Epidermal melanocyte (primary cell): ENCODE data around the gene KLHL14.

Experiments
- DNase-seq: peaks from one replicate; pipeline ENCODE4 v3.0.0; 2011; ENCODE audit warnings: low spot score; ENCODE audit not compliant: insufficient read length

KLHL14 gene

GRCh38 chr18:32637226-32637625 lies 135.6 kb downstream of the KLHL14 start:
- no peak for DNase-seq

GRCh38 chr18:32634876-32635431 lies 137.9 kb downstream of the KLHL14 start:
- no peak for DNase-seq

- DNase-seq = no peak
These were observed 142.7 kb downstream of the KLHL14 start for GRCh38 chr18:32629981-32630700.

- no peak for DNase-seq
These were observed 143.5 kb downstream of the KLHL14 start for GRCh38 chr18:32629292-32629691.

- no peak for DNase-seq
These were observed 148.6 kb downstream of the KLHL14 start for GRCh38 chr18:32624182-32624723.

- no peak for DNase-seq
These were observed 149.3 kb downstream of the KLHL14 start for GRCh38 chr18:32623563-32623962.
